SK-N-SH (cell line): Measurements from ENCODE around the gene FCN3. TPM values are rescaled to one million over a fixed set of nuclear protein-coding genes. Genes with fewer than 3 reads are reported as not detected.

Experiments used
- CTCF ChIA-PET: fragments of 300-600, 350-600 bp; formaldehyde crosslinking; extraction: SDS; loops from one replicate; lab custom pipeline; 2021; lab: Yijun Ruan, JAX
- POLR2A ChIA-PET: fragments of 350-600 bp; sonication (Branson Sonifier 250); formaldehyde crosslinking; extraction: SDS; loops from one replicate; lab custom pipeline; 2020; ENCODE audit warnings: antibody characterized with exemption, inconsistent platforms; lab: Yijun Ruan, JAX
- DNase-seq: peaks from one replicate; pipeline ENCODE4 v3.0.0; 2012
- H2AFZ ChIP-seq: fragments of 200-600 bp; sonication (generic); 2 replicates; pipeline ENCODE4 v1.8.1; 2016; ENCODE audit warnings: antibody characterized with exemption, mild to moderate bottlenecking, low read depth
- H3F3A ChIP-seq: fragments of 200-600 bp; sonication (generic); replicated peaks from 2 replicates; pipeline ENCODE3; 2016; ENCODE audit warnings: antibody characterized with exemption, mild to moderate bottlenecking; ENCODE audit not compliant: insufficient read depth
- H3K27ac ChIP-seq, 2 experiments: fragments of 200-500 bp in 1 of 2; fragments of 200-600 bp in 1 of 2; sonication (Bioruptor generic) in 1 of 2; sonication (generic), shearing (Covaris generic) in 1 of 2; 2 replicates each; pipeline versions ENCODE4 v1.5.1 to v1.6.1; 2014 to 2016; ENCODE audit warnings: low read depth in 2 of 2, inconsistent platforms in 1 of 2, low read length in 1 of 2, mild to moderate bottlenecking in 1 of 2, mixed read lengths in 1 of 2
- H3K27me3 ChIP-seq: fragments of 200-600 bp; sonication (generic), shearing (Covaris generic); 2 replicates; pipeline ENCODE4 v1.6.1; 2016; ENCODE audit warnings: mixed run types; ENCODE audit not compliant: insufficient read depth
- H3K36me3 ChIP-seq, 2 experiments: fragments of 200-500 bp in 1 of 2; fragments of 200-600 bp in 1 of 2; sonication (Bioruptor generic) in 1 of 2; sonication (generic) in 1 of 2; replicated peaks in 1 of 2; 2 replicates each; pipeline versions ENCODE3 to v1.5.1; 2014 to 2016; ENCODE audit warnings: low read length in 1 of 2, mild to moderate bottlenecking in 1 of 2; ENCODE audit not compliant: insufficient read depth in 2 of 2, control insufficient read depth in 1 of 2
- H3K4me1 ChIP-seq, 2 experiments: fragments of 200-500 bp in 1 of 2; fragments of 200-600 bp in 1 of 2; sonication (Bioruptor generic) in 1 of 2; sonication (generic), shearing (Covaris generic) in 1 of 2; 2 replicates each; pipeline versions ENCODE4 v1.5.1 to v1.6.1; 2014 to 2016; ENCODE audit warnings: low read depth in 1 of 2, low read length in 1 of 2, mixed run types in 1 of 2; ENCODE audit not compliant: insufficient read depth in 2 of 2, control insufficient read depth in 1 of 2
- H3K4me2 ChIP-seq: fragments of 200-600 bp; sonication (generic), shearing (Covaris generic); 2 replicates; pipeline ENCODE4 v1.6.1; 2017; ENCODE audit warnings: mixed run types
- H3K4me3 ChIP-seq, 2 experiments: fragments of 200-500 bp in 1 of 2; fragments of 200-600 bp in 1 of 2; sonication (Bioruptor generic) in 1 of 2; sonication (generic), shearing (Covaris generic) in 1 of 2; 2 replicates each; pipeline versions ENCODE4 v1.5.1 to v1.8.1; 2014 to 2016; ENCODE audit warnings: low read depth in 2 of 2, inconsistent platforms in 1 of 2, low read length in 1 of 2, mild to moderate bottlenecking in 1 of 2, mixed read lengths in 1 of 2, moderate library complexity in 1 of 2
- H3K79me2 ChIP-seq: fragments of 200-600 bp; sonication (generic); 2 replicates; pipeline ENCODE4 v1.8.1; 2017; ENCODE audit warnings: mild to moderate bottlenecking; ENCODE audit not compliant: insufficient read depth
- H3K9ac ChIP-seq: fragments of 200-600 bp; sonication (generic); 2 replicates; pipeline ENCODE4 v1.6.1; 2017; ENCODE audit warnings: mixed run types
- H3K9me2 ChIP-seq: fragments of 200-600 bp; sonication (generic); 2 replicates; pipeline ENCODE4 v1.6.1; 2017; ENCODE audit warnings: mixed run types
- H3K9me3 ChIP-seq: fragments of 200-600 bp; sonication (generic); 2 replicates; pipeline ENCODE4 v1.6.1; 2017; ENCODE audit warnings: mixed run types, mild to moderate bottlenecking, moderate library complexity
- H4K20me1 ChIP-seq: fragments of 200-600 bp; sonication (generic); 2 replicates; pipeline ENCODE4 v1.6.1; 2017; ENCODE audit warnings: mild to moderate bottlenecking, mixed run types; ENCODE audit not compliant: insufficient read depth
- CHD2 ChIP-seq: fragments of 150-350 bp; IDR thresholded peaks from 2 replicates; pipeline ENCODE4 v1.6.1; 2018; ENCODE audit warnings: low read length; ENCODE audit not compliant: partially characterized antibody
- EZH2phosphoT487 ChIP-seq: fragments of 200-600 bp; sonication (generic); IDR thresholded peaks from 2 replicates; pipeline ENCODE4 v1.6.1; 2017; ENCODE audit warnings: low read depth, mixed run types, mild to moderate bottlenecking, antibody characterized with exemption, moderate library complexity, borderline replicate concordance
- FOSL2 ChIP-seq: IDR thresholded peaks from 2 replicates; pipeline ENCODE4 v1.4.0; 2012; ENCODE audit warnings: low read depth, mild to moderate bottlenecking, moderate library complexity, borderline replicate concordance
- FOXM1 ChIP-seq: IDR thresholded peaks from 2 replicates; pipeline ENCODE4 v1.4.0; 2012; ENCODE audit warnings: low read depth, mild to moderate bottlenecking
- GATA2 ChIP-seq: sonication (generic); formaldehyde crosslinking; IDR thresholded peaks from 2 replicates; pipeline ENCODE4 v1.5.0; 2020; ENCODE audit warnings: mild to moderate bottlenecking, missing genetic modification reagents
- IRF3 ChIP-seq: fragments of 150-350 bp; IDR thresholded peaks from 2 replicates; pipeline ENCODE4 v1.6.1; 2016; ENCODE audit warnings: mild to moderate bottlenecking, low read depth, low read length
- MAX ChIP-seq: IDR thresholded peaks from 2 replicates; pipeline ENCODE4 v1.4.0; 2012; ENCODE audit warnings: low read depth
- NFIC ChIP-seq: IDR thresholded peaks from 2 replicates; pipeline ENCODE4 v1.4.0; 2012; ENCODE audit warnings: borderline replicate concordance
- PBX3 ChIP-seq: IDR thresholded peaks from 2 replicates; pipeline ENCODE4; 2012
- POLR2AphosphoS5 ChIP-seq: IDR thresholded peaks from 2 replicates; pipeline ENCODE4 v1.6.1; 2012; ENCODE audit warnings: low read depth, low read length
- RAD21 ChIP-seq: IDR thresholded peaks from 2 replicates; pipeline ENCODE4 v1.6.1; 2012; ENCODE audit warnings: mild to moderate bottlenecking, low read length
- RCOR1 ChIP-seq: fragments of 150-350 bp; IDR thresholded peaks from 2 replicates; pipeline ENCODE4 v1.6.1; 2017; ENCODE audit warnings: antibody characterized with exemption, low read length
- RXRA ChIP-seq: IDR thresholded peaks from 2 replicates; pipeline ENCODE4 v1.4.0; 2012; ENCODE audit warnings: low read depth, mild to moderate bottlenecking, borderline replicate concordance
- SIN3A ChIP-seq: IDR thresholded peaks from 2 replicates; pipeline ENCODE4 v1.6.1; 2012; ENCODE audit warnings: low read depth, mild to moderate bottlenecking, low read length, moderate library complexity, borderline replicate concordance
- TCF12 ChIP-seq: IDR thresholded peaks from 2 replicates; pipeline ENCODE4 v1.4.0; 2012
- ZBTB33 ChIP-seq: IDR thresholded peaks from 2 replicates; pipeline ENCODE4 v1.4.0; 2012; ENCODE audit warnings: low read depth, borderline replicate concordance
- WGBS: methylation state at CpG from one replicate; pipeline ENCODE4 v1.1.6; 2017; ENCODE audit warnings: low lambda C conversion rate; 5-methylcytosine and 5-hydroxymethylcytosine counted together
- polyA plus RNA-seq, 3 experiments: library from polyadenylated mRNA; depleted of rRNA; stranded (reverse); fragments of >200 nt; gene quantifications; 2 replicates each; pipeline ENCODE4 v1.2.3, GENCODE V29; 2012

Gene FCN3
- polyA plus RNA-seq, 1 of the 3 experiments (the other 2 are of a cell fraction): not detected

GRCh38 chr1:27359822-27360158 lies 14.8 kb downstream of the FCN3 start:
- CTCF ChIA-PET: interaction anchor here (0.7 to 12.3 kb wide), 5 partner anchors 11 to 619 kb away, joined by 3 to 219 read pairs (median 45); no protein-coding TSS in a partner anchor
- no peaks in the 10 kb centered on the region for H4K20me1 ChIP-seq
- DNase-seq: no peak
- peaks cover 0 to 8% of the 10 kb centered on the region in 2 experiments; a peak in 1 of 4 replicates for H3K4me1 ChIP-seq
- no peak overlapping the region for H3K9ac ChIP-seq
- H3K4me3 ChIP-seq: no peak overlapping the region
- no peak overlapping the region for H2AFZ ChIP-seq
- H3K9me2 ChIP-seq: no peaks in the 10 kb centered on the region
- H3K27ac ChIP-seq: no peak overlapping the region
- TF ChIP-seq RCOR1: no peak
- TF ChIP-seq NFIC: no peak
- no peak for TF ChIP-seq POLR2AphosphoS5
- TF ChIP-seq PBX3: no peak
- no peak for TF ChIP-seq FOSL2
- TF ChIP-seq FOXM1: no peak
- no peak for TF ChIP-seq IRF3
- no peak for TF ChIP-seq RAD21
- no peak for TF ChIP-seq SIN3A
- TF ChIP-seq RXRA: no peak
- TF ChIP-seq GATA2 (CRISPR knock-in tag): no peak
- TF ChIP-seq MAX: no peak
- TF ChIP-seq EZH2phosphoT487: no peak
- TF ChIP-seq TCF12: no peak
- peaks cover 4 to 32% of the 10 kb centered on the region in 2 experiments for H3K36me3 ChIP-seq
- peaks cover 5% of the 10 kb centered on the region; the same call in 1 of the 2 replicates for H3K79me2 ChIP-seq
- WGBS: 100% methylated on average over 9 of the region's 9 CpGs
- H3K4me2 ChIP-seq: no peak overlapping the region
- no peaks in the 10 kb centered on the region for H3K27me3 ChIP-seq
- no peaks in the 10 kb centered on the region for H3F3A ChIP-seq
- no peaks in the 10 kb centered on the region for H3K9me3 ChIP-seq
- POLR2A ChIA-PET: no interaction called here

- POLR2A ChIA-PET: interaction anchor here (1.7 kb wide), 1 partner anchor 10 kb away, joined by 5 read pairs; no protein-coding TSS in a partner anchor
- Histone ChIP-seq H3K4me3 (no peak overlapping the region), H3K36me3 (peaks cover 4 to 32% of the 10 kb centered on the region in 2 experiments), H3K27me3 (no peaks in the 10 kb centered on the region), H3F3A (no peaks in the 10 kb centered on the region), H3K4me1 (peaks cover 0 to 5% of the 10 kb centered on the region in 2 experiments; a peak in 1 of 4 replicates), H3K27ac (no peak overlapping the region), H4K20me1 (no peaks in the 10 kb centered on the region), H2AFZ (no peak overlapping the region), H3K9me3 (no peaks in the 10 kb centered on the region), H3K4me2 (no peak overlapping the region), H3K9me2 (no peaks in the 10 kb centered on the region), H3K9ac (no peak overlapping the region), H3K79me2 (no peaks in the 10 kb centered on the region)
- TF ChIP-seq RAD21 (no peak), CHD2 (no peak), ZBTB33 (no peak)
- DNase-seq: no peak
- CTCF ChIA-PET: interaction anchor here (0.8 to 12.3 kb wide), 14 partner anchors 7 to 304 kb away, joined by 3 to 219 read pairs (median 22); partner anchors contain the start of gene MAP3K6
- 93% methylated on average over 5 of the region's 5 CpGs for WGBS
These were observed 15.7 kb downstream of the FCN3 start for GRCh38 chr1:27358928-27359313.
